HEK293 (cell line): ENCODE data around the gene SGTB.
A peak's percentile ranks its signal among the peaks of the same experiment; 100 is the strongest.

ENCODE experiments used
- BCL11B ChIP-seq: fragments of 450-650 bp; formaldehyde crosslinking; IDR thresholded peaks from 2 replicates; pipeline ENCODE4 v1.5.1; 2016; ENCODE audit warnings: low read depth, missing biosample characterization, missing genetic modification characterization
- HOXA7 ChIP-seq: sonication (generic); formaldehyde crosslinking; IDR thresholded peaks from 2 replicates; pipeline ENCODE4 v1.8.1; 2022; ENCODE audit warnings: missing genetic modification reagents, borderline replicate concordance
- HOXC10 ChIP-seq: sonication (generic); formaldehyde crosslinking; IDR thresholded peaks from 2 replicates; pipeline ENCODE4 v1.8.1; 2023; ENCODE audit warnings: mild to moderate bottlenecking, missing genetic modification reagents
- HOXD13 ChIP-seq: sonication (generic); formaldehyde crosslinking; IDR thresholded peaks from 2 replicates; pipeline ENCODE4 v1.8.0; 2022; ENCODE audit warnings: missing genetic modification reagents, borderline replicate concordance
- KLF1 ChIP-seq: fragments of 450-650 bp; formaldehyde crosslinking; IDR thresholded peaks from 2 replicates; pipeline ENCODE4 v1.5.1; 2016; ENCODE audit warnings: missing biosample characterization, missing genetic modification characterization
- KLF17 ChIP-seq: fragments of 450-650 bp; formaldehyde crosslinking; IDR thresholded peaks from 2 replicates; pipeline ENCODE4 v1.5.1; 2016; ENCODE audit warnings: missing biosample characterization, missing genetic modification characterization
- KLF9 ChIP-seq: fragments of 450-650 bp; formaldehyde crosslinking; IDR thresholded peaks from 2 replicates; pipeline ENCODE4 v1.5.1; 2016; ENCODE audit warnings: missing biosample characterization, missing genetic modification characterization, low read depth
- MYNN ChIP-seq: fragments of 450-650 bp; formaldehyde crosslinking; IDR thresholded peaks from 2 replicates; pipeline ENCODE4 v1.5.1; 2016; ENCODE audit warnings: missing biosample characterization, missing genetic modification characterization, borderline replicate concordance
- PRDM4 ChIP-seq: fragments of 450-650 bp; formaldehyde crosslinking; IDR thresholded peaks from 2 replicates; pipeline ENCODE4 v1.5.1; 2017; ENCODE audit warnings: missing biosample characterization, missing genetic modification characterization
- SCRT2 ChIP-seq: fragments of 450-650 bp; formaldehyde crosslinking; IDR thresholded peaks from 2 replicates; pipeline ENCODE4 v1.5.1; 2016; ENCODE audit warnings: missing biosample characterization, missing genetic modification characterization
- SETDB1 ChIP-seq: IDR thresholded peaks from one replicate; pipeline ENCODE4 v1.6.1; 2017; ENCODE audit warnings: mild to moderate bottlenecking, low read length, moderate library complexity, mixed read lengths; ENCODE audit not compliant: insufficient read length
- SP7 ChIP-seq: fragments of 450-650 bp; formaldehyde crosslinking; IDR thresholded peaks from 2 replicates; pipeline ENCODE4 v1.5.1; 2016; ENCODE audit warnings: missing biosample characterization, missing genetic modification characterization
- TSHZ1 ChIP-seq: fragments of 450-650 bp; formaldehyde crosslinking; IDR thresholded peaks from 2 replicates; pipeline ENCODE4 v1.5.1; 2016; ENCODE audit warnings: missing biosample characterization, missing genetic modification characterization, borderline replicate concordance
- ZBTB8A ChIP-seq: fragments of 450-650 bp; formaldehyde crosslinking; IDR thresholded peaks from 2 replicates; pipeline ENCODE4 v1.5.1; 2016; ENCODE audit warnings: missing biosample characterization, missing genetic modification characterization
- ZFP3 ChIP-seq: fragments of 450-650 bp; formaldehyde crosslinking; IDR thresholded peaks from 2 replicates; pipeline ENCODE4 v1.5.1; 2016; ENCODE audit warnings: low read depth, missing biosample characterization, missing genetic modification characterization
- ZFP41 ChIP-seq: fragments of 450-650 bp; formaldehyde crosslinking; IDR thresholded peaks from 2 replicates; pipeline ENCODE4 v1.5.1; 2016; ENCODE audit warnings: missing biosample characterization, missing genetic modification characterization, borderline replicate concordance
- ZNF10 ChIP-seq: fragments of 450-650 bp; formaldehyde crosslinking; IDR thresholded peaks from 2 replicates; pipeline ENCODE4 v1.5.1; 2017; ENCODE audit warnings: missing biosample characterization, missing genetic modification characterization
- ZNF155 ChIP-seq: fragments of 450-650 bp; formaldehyde crosslinking; IDR thresholded peaks from 2 replicates; pipeline ENCODE4 v1.5.1; 2016; ENCODE audit warnings: missing biosample characterization, missing genetic modification characterization
- ZNF175 ChIP-seq: fragments of 450-650 bp; formaldehyde crosslinking; IDR thresholded peaks from 2 replicates; pipeline ENCODE4 v1.5.1; 2016; ENCODE audit warnings: missing biosample characterization, missing genetic modification characterization
- ZNF19 ChIP-seq: fragments of 450-650 bp; formaldehyde crosslinking; IDR thresholded peaks from 2 replicates; pipeline ENCODE4; 2016; ENCODE audit warnings: missing biosample characterization, missing genetic modification characterization, low read depth
- ZNF211 ChIP-seq: fragments of 450-650 bp; formaldehyde crosslinking; IDR thresholded peaks from 2 replicates; pipeline ENCODE4 v1.5.1; 2016; ENCODE audit warnings: low read depth, missing biosample characterization, missing genetic modification characterization
- ZNF214 ChIP-seq: fragments of 450-650 bp; formaldehyde crosslinking; IDR thresholded peaks from 2 replicates; pipeline ENCODE4 v1.5.1; 2017; ENCODE audit warnings: missing biosample characterization, mild to moderate bottlenecking, missing genetic modification characterization, borderline replicate concordance
- ZNF24 ChIP-seq: fragments of 450-650 bp; formaldehyde crosslinking; IDR thresholded peaks from 2 replicates; pipeline ENCODE4 v1.5.1; 2016; ENCODE audit warnings: missing biosample characterization, missing genetic modification characterization
- ZNF274 ChIP-seq, 2 experiments: fragments of 200-500 bp in 1 of 2; fragments of 450-650 bp in 1 of 2; sonication (Bioruptor generic) in 1 of 2; formaldehyde crosslinking in 1 of 2; IDR thresholded peaks; 2 replicates each; pipeline versions ENCODE4 v1.5.1 to v1.6.1; 2014 to 2016; ENCODE audit warnings: borderline replicate concordance in 1 of 2, inconsistent platforms in 1 of 2, low read length in 1 of 2, missing biosample characterization in 1 of 2, missing genetic modification characterization in 1 of 2
- ZNF324 ChIP-seq: fragments of 450-650 bp; formaldehyde crosslinking; IDR thresholded peaks from 2 replicates; pipeline ENCODE4 v1.5.1; 2016; ENCODE audit warnings: missing biosample characterization, missing genetic modification characterization
- ZNF37A ChIP-seq: fragments of 450-650 bp; IDR thresholded peaks from 2 replicates; pipeline ENCODE4 v1.5.1; 2018; ENCODE audit warnings: missing biosample characterization, missing genetic modification characterization
- ZNF426 ChIP-seq: fragments of 450-650 bp; formaldehyde crosslinking; IDR thresholded peaks from 2 replicates; pipeline ENCODE4 v1.5.1; 2017; ENCODE audit warnings: missing biosample characterization, missing genetic modification characterization, mild to moderate bottlenecking, inconsistent platforms, moderate library complexity
- ZNF488 ChIP-seq: fragments of 450-650 bp; formaldehyde crosslinking; IDR thresholded peaks from 2 replicates; pipeline ENCODE4 v1.5.1; 2016; ENCODE audit warnings: missing biosample characterization, missing genetic modification characterization
- ZNF600 ChIP-seq: fragments of 450-650 bp; formaldehyde crosslinking; IDR thresholded peaks from 2 replicates; pipeline ENCODE4 v1.5.1; 2016; ENCODE audit warnings: missing biosample characterization, missing genetic modification characterization
- ZNF621 ChIP-seq: fragments of 450-650 bp; formaldehyde crosslinking; IDR thresholded peaks from 2 replicates; pipeline ENCODE4 v1.5.1; 2017; ENCODE audit warnings: missing biosample characterization, missing genetic modification characterization
- ZNF707 ChIP-seq: fragments of 450-650 bp; formaldehyde crosslinking; IDR thresholded peaks from 2 replicates; pipeline ENCODE4 v1.5.1; 2016; ENCODE audit warnings: missing biosample characterization, missing genetic modification characterization
- ZNF747 ChIP-seq: fragments of 450-650 bp; formaldehyde crosslinking; IDR thresholded peaks from 2 replicates; pipeline ENCODE4 v1.5.1; 2016; ENCODE audit warnings: missing biosample characterization, missing genetic modification characterization
- ZNF768 ChIP-seq: fragments of 450-650 bp; formaldehyde crosslinking; IDR thresholded peaks from 2 replicates; pipeline ENCODE4 v1.5.1; 2018; ENCODE audit warnings: missing biosample characterization, mild to moderate bottlenecking, missing genetic modification characterization
- ZSCAN23 ChIP-seq: fragments of 450-650 bp; formaldehyde crosslinking; IDR thresholded peaks from 2 replicates; pipeline ENCODE4 v1.5.1; 2016; ENCODE audit warnings: missing biosample characterization, missing genetic modification characterization

SGTB gene

GRCh38 chr5:65722575-65723403 is 880 bp upstream of the SGTB start (continued):
- TF ChIP-seq ZNF211 (tag by site-specific recombination) (no peak), ZNF155 (tag by site-specific recombination) (no peak), HOXD13 (CRISPR knock-in tag) (no peak), ZNF600 (peak; percentile 96), ZNF19 (tag by site-specific recombination) (no peak), HOXC10 (no peak), BCL11B (tag by site-specific recombination) (no peak), ZNF24 (tag by site-specific recombination) (no peak), PRDM4 (no peak), MYNN (tag by site-specific recombination) (no peak), TSHZ1 (tag by site-specific recombination) (no peak), SETDB1 (no peak), ZBTB8A (no peak), ZSCAN23 (tag by site-specific recombination) (no peak), KLF9 (tag by site-specific recombination) (0 out of 2 replicates have a peak, but pooled peaks have one; percentile 17), ZNF747 (tag by site-specific recombination) (no peak), ZNF37A (tag by site-specific recombination) (no peak), KLF17 (tag by site-specific recombination) (no peak), ZFP41 (tag by site-specific recombination) (no peak), HOXA7 (CRISPR knock-in tag) (no peak), ZFP3 (tag by site-specific recombination) (no peak), ZNF10 (no peak), ZNF175 (tag by site-specific recombination) (no peak), ZNF707 (tag by site-specific recombination) (no peak), ZNF214 (no peak), SP7 (tag by site-specific recombination) (no peak), ZNF324 (tag by site-specific recombination) (no peak), ZNF488 (tag by site-specific recombination) (no peak), KLF1 (peak; percentile 6; the same call in 1 of the 2 replicates), ZNF768 (tag by site-specific recombination) (no peak), ZNF274 (IDR thresholded peaks at IDR 0.05; ENCODE audit: low read length) (no peak), ZNF274 (tag by site-specific recombination; IDR thresholded peaks at IDR 0.05; ENCODE audit: borderline replicate concordance) (no peak), ZNF426 (no peak), ZNF621 (tag by site-specific recombination) (no peak), SCRT2 (tag by site-specific recombination) (no peak)
